GM19438 (cell line): ENCODE measurements around the gene SERPINB8.
"Not testable (repeated sequence)": the region's sequence is repeated elsewhere in the genome, so short reads cannot be mapped to it uniquely, and the experiment has no call there.

Experiments used
- ATAC-seq: cut with Tn5 transposase; IDR thresholded peaks from one replicate; pipeline ENCODE4 v1.9.1; 2021; ENCODE audit warnings: low read depth; ENCODE audit not compliant: unreplicated experiment

SERPINB8 gene, protein sequence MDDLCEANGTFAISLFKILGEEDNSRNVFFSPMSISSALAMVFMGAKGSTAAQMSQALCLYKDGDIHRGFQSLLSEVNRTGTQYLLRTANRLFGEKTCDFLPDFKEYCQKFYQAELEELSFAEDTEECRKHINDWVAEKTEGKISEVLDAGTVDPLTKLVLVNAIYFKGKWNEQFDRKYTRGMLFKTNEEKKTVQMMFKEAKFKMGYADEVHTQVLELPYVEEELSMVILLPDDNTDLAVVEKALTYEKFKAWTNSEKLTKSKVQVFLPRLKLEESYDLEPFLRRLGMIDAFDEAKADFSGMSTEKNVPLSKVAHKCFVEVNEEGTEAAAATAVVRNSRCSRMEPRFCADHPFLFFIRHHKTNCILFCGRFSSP

DNA sequence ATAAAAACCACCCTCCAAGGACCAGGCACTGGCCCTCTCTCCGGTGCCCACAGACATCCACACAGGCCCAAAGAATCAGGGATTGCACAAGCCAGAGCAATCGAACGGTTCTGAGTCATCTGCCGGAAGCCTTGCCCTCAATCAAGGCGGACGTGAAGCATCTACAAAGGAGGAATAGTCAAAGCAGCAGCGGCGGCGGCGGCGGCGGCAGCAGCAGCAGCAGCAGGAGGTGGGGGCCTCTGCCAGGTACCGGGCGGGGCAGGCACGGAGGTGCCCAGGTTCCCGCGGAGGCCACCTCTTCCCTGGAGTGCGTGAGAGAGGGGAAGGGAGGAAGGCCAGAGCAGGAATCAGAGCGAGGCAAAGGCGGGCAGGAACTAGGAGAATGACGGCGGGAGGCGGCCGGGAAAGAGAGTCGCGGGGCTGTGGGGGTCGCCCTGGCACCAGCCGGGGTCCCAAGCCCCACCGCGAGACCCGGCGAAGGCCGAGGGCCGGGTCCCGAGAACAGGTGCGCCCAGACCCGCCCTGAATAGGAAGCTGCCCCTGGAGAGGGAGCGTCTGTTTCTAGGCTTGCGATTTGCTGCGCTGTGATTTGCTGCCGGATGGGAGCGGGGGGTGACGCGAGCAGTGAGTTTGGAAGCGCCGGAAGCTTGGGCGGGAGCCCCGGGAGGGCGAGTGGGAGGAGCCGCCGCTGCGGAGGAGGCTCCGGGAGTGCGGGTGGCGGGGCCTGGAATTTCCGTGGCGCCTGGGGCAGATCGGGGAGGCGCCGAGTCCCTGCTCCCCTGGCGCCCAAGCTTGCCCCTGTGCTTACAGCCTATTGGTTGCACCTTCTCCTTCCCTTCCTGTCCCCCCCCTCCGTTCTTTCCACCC, at the start of gene SERPINB8:
Gene SERPINB8, plus strand, starts transcription at position 140 of the 867 bp plus-strand sequence. CDS start 8,228 bp downstream, outside the sequence.
- ATAC-seq = peak; percentile 95

DNA sequence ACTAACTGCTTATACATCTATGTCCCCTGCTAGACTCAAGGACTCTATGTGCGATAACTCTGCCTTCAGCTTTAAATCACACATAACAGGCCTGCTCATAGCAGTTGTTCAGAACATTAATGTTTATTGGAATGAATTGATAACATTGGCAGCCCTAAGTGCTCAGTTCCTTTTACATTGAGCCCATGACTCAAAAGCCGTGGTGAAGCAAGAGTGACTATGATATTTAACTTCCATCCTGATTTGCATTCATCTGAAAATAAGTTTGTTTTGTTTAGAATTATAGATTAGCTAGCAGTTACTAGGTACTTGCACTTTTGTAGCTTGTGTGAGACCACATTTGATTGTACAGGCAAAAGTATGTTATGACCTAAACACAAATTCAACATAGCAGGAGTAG, 47.8 kb upstream of the SERPINB8 start:
- ATAC-seq = no peak

DNA sequence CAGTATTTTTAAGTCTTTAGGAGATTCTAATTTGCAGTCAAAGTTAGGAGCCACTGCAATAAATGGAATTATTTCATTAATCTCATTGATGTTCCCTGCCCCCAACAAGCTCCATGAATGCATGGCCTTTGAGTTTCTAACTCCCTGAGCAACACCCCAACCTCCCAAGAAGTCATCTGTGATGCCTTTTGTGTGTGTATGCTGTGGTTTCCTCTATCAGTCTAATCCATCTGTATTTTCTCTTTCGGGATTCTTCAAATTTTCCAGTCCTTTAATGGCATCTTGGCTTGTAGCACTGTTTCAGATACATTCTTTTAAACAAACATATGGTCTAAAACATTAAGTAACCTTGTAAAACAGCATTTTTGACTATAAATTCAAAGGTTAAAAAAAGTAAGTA, 45.3 kb upstream of the SERPINB8 start:
- no peak for ATAC-seq

DNA sequence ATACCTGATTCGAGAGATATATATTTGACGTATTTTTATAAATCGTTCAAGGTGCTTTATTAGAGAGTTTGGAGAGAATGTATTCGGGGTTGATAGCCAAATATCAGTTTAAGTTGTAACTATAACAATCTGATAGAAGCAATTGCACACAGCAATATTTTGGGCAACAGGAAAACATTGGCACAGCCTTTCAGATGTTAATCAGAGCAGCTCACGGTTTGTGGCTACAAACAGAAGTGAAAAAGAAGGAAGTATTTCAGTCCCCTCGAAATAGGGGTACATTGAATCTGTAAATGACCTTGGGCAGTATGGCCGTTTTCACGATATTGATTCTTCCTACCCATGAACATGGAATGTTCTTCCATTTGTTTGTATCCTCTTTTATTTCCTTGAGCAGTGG, 41.5 kb upstream of the SERPINB8 start:
- ATAC-seq = no peak

DNA sequence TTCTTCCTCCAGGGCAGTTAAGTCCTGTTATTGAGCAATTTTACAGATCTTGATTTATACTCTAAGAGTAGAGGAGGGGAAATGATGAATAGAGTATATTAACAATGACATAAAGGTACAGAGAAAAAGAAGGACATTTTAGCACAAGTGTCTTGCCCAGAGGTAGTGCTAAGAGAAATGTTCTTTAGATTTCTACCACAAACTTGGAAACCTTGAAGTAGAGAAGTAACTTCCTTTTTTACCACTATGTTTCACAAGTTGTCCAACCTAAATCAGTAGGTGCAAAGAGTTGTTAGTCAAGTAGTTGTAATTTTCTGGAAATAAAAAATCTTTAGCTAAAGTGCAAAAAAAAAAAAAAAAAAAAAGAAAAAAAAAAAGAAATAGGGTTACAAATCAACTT, 40.5 kb upstream of the SERPINB8 start:
- ATAC-seq = not testable (repeated sequence)

DNA sequence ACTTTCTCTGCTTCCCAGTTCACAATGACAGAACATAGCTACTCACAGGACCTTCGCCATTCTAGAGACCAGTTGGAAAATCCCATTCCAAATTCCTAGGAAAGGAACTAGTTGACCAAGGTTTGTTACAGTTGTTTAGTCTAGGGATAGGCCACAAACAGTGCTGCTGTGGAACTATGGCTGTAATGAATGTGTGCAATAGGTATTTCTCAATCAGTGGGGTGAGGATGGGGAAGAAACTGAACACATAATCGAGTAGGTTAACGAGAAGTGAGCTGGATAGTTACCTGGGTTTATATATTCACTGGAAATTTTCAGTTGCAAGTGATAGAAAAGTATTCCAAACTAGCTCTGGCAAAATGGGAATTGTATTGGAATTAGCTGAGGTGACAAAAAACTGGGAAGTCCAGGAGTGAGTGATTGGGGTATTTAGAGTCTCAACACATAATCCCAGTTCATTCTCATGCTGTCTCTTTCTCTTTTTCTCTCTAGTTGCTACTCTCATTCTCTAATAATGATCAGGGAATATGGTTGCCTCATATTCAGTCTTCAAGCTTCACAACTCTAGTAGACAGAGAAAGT, 39.0 kb upstream of the SERPINB8 start:
- no peak for ATAC-seq

DNA sequence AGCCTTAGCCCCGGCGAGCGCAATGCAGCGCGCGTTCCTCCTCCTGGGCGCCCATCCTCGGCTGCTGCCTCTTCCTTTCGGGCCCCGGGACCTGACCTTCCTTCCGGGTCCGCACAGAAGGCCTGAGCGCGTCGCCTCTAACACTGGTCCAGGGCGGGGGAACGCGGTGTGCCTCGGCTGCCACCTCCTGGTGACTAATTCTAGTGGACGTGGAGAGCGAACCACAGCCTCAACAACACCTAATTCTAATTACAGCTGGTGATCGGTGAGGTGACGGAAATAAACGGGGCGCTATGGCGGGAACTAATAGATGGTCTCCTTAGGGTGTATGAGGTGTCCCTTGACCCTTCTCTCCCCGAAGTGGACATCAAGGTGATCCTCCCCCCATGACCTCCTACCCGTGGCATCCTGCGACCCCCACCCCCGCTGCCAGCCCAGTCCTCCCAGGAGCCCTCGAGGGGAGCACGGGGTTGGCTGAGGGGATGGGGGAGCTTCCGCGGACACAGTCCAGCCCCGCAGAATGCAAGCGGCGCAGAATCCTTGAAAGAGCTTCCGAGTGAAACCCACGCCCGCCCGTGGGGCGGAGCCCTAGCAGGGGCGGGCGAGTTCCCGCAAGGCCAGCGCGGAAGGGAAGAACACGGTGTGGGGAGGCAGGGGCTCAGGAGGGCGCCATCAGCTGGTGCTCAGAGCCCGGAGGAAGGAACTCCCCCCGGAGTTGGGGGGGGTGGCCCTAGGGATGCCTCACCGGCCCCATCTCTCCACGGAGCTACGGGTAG, 33.5 kb upstream of the SERPINB8 start:
- peak; percentile 98 for ATAC-seq

DNA sequence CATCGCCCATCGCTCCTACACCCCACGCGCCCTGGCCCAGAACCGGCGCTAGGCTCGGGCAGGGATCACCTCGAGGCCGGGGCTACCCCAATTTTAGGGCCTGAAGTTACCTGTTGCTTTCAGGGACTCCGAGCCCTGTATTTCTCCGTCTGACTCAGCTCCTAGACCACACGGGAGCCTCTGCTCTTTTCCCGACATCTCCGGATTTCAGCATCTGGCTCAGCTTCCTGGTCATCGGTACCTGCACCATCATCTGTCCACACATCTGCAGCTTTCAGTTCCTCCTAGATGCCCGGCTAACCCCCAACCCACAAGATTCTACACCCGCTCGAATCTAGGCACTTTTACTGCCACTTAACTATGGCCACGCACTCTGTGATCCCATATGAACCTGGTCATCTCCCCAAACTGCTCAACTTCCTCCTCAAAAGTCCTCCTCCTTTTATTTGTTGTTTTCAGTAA, 32.9 kb upstream of the SERPINB8 start:
- ATAC-seq = no peak

DNA sequence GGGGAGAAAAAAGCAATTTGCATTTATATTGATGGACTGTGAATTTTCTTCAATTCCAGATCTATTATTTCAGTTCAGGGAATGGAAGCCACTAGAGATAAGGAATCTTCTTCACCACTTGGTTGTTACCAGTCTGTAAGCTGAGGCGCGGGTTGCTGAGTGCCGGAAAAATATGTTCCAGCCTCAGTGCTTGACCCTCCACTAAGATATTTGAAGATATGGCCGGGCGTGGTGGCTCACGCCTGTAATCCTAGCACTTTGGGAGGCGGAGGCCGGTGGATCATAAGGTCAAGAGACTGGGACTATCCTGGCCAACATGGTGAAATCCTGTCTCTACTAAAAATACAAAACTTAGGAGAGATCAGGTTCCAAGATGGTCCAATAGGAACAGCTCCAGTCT, 29.9 kb upstream of the SERPINB8 start:
- ATAC-seq = no peak

DNA sequence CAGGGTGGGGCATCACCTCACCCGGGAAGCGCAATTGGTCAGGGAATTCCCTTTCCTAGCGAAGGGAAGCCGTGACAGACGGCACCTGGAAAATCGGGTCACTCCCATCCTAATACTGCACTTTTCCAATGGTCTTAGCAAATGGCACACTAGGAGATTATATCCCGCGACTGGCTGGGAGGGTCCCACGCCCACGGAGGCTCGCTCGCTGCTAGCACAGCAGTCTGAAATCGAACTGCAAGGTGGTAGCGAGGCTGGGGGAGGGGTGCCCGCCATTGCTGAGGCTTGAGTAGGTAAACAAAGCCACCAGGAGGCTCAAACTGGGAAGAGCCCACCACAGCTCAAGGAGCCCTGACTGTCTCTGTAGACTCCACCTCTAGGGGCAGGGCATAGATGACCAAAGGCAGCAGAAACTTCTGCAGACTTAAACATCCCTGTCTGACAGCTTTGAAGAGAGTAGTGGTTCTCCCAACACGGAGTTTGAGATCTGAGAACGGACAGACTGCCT, 29.3 kb upstream of the SERPINB8 start:
- not testable (repeated sequence) for ATAC-seq

DNA sequence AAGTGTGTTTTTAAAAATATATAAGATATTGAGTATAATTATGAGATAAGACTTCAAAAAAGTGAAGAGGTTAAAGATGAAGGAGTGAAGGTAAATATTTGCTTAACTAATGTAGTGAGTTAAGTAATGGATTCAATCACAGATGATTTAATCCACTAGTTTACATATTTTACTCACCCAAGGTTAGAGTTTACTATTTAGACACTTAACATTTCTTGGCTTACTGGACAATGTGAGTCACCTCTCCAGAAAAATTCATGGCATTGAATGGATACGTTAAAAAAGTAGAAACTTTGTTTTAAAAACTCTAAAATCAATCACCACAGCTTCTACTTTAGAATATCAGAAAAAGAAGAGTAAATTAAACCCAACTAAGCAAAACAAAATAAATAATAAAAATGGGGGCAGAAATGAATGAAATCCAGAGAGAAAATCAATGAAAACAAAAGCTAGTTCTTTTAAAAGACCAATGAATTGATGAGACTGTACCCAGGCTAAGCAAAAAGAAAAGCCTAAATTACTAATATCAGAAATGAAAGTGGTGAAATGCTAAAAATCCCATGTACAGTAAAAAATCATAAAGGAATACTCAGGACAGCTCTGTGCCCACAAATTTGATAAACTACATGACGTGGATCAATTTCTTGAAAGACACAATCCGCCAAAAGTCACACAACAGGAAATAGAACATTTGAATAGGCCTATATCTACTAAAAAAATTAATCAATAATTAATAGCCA, 22.7 kb upstream of the SERPINB8 start:
- ATAC-seq = no peak

DNA sequence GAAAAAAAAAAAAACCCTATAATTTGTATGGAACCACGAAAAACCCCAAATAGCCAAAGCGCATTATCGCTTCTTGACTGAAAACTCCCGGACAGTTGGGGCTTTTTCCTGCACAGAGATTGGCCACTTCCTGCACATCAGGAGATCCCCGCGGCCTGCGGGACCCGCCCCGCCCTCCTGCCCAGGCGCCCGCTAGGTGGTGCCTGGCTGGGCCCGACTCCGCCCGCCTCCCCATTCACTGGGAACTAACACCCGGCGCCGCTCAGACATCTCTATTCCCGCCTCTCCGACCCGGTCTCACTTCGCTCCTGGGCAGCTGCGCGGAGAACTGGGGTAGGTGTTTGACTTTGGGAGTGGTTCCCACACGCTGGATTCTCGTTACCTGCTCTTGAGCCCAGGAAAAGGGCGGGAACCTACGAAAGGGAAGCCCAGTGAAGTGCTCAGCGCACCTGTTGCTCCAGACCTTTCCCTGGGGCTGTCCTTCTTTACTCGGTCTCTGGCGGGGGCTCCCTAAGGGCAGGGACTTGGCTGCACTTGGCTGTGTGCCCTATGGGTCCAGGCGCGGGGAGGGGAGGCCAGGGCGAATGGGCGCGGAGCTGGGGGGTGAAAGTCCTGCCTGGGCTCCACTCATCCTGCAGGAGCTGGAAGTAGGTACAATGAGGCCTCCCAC, 20.7 kb upstream of the SERPINB8 start, which contains the start of gene HMSD:
Gene HMSD, plus strand, starts transcription at position 234 of the 670 bp plus-strand sequence. CDS start 4,155 bp downstream, outside the sequence.
- peak; percentile 90 for ATAC-seq

DNA sequence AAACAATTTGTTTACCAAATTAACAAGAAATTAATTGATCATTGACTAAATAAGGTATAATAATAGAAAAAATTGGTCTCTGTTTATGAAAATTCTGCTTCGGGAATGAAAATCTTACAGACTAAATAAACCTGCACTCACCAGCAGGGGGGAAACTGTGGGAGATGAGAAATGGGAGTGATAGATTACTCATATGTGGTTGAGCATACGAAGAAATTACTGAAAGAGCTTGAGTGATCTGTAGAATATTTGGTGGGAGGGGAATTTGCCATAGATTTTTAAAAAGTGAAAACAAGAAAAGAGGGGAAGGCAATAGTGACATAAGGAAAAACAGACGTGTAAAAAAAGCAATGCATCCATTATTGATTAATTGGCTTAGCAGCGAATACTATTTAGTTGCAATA, 18.6 kb upstream of the SERPINB8 start:
- ATAC-seq = peak; percentile 41

DNA sequence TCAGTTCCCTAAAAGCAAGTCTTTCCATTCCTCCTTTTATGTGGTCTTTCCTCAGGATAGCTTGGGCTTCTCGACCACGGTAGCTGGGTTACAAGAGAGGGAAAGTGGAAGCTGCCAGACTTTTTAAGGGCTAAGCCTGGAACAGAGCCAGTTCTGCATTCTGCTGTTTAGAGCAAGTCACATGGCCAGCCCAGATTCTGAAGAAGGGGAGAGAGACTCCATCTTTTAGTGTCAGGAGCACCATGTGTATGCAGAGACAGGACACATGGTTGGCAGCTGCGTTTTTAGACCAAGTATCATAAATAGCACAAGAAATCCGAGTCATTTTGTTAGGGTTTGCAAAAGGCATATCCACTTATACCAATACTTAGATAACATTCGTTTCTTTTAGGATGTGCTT, 16.1 kb upstream of the SERPINB8 start:
- ATAC-seq = no peak

DNA sequence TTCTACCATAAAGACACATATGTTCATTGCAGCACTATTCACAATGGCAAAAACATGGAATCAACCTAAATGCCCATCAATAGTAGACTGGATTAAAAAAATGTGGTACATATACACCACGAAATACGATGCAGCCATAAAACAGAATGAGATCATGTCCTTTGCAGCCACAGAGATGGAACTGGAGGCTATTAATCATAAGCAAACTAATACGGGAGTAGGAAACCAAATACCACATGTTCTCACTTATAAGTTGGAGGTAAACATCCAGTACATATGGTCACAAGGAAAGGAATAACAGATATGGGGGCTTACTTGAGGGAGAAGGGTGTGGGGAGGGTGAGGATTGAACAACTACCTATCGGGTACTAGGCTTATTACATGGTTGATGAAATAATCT, 13.1 kb upstream of the SERPINB8 start:
- no peak for ATAC-seq

DNA sequence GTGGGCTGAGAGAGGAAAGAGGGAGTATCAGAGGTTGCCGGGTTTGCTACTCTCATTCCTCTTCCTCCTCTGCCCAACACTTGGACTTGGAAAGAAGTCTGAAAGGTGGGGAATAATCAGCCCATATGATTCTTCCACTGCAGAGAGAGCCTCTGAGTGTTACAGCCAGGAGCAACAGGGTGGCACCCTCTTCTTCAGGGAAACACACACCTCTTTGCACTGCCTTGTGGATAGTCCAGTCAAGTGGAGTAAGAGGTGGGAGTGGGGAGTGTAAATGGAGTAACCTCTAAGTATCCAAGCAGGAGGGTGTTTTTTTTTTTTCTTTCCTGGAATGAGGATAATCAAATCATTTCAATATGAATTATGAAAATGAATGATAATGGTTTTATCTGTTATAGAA, 9.0 kb upstream of the SERPINB8 start:
- ATAC-seq = no peak

DNA sequence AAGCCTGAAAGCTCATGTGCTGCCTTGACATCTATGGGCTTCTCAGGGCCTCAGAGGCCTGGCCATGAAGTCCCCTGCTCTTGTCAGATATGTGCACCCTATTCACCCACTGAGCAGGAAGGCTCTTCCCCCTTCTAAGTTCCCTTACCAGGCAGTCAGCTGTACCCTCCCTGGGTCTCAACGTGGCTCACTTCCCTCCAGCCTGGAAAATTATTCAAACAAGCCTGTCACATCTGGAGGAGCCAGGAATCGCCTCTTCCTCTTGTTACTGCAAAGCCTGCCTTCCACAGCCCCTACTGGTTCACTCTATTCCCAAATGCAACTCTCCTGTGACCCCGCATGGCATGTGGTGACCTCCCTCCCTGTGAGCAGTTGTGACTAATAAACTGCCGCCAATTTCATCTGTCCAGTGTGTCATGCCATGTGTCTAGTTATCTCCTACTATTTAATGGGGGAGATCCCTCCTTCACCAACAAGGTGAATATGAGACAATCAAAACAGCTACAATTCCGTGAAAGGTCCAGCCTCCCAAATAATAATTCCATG, 8.4 kb upstream of the SERPINB8 start:
- ATAC-seq = no peak

DNA sequence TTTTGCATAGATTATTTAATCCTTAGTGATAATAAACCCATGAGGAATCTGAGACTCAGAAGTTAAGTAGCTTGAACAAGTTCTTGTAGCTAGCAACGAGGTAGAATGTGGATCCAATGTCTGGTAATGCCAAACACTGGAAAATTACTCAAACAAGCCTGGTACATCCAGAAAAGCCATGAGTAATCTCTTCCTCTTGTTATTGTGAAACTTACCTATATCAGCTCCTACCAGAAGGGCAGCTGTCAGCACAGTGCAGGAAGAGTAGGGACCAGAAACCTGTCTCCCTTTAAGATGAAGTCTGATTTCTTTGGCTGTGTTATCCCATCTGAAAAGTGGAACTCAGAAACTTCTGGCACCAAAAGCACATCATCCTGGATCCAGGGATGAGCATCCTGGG, 7.7 kb upstream of the SERPINB8 start:
- ATAC-seq = no peak
